Central memory CD4-positive, alpha-beta T cell (primary cell): ENCODE measurements around the gene C1QTNF5.
"Not testable (repeated sequence)": the region's sequence is repeated elsewhere in the genome, so short reads cannot be mapped to it uniquely, and the experiment has no call there.

ENCODE experiments used
- DNase-seq: peaks from one replicate; pipeline ENCODE4 v3.0.0; 2022
- total RNA-seq, 3 experiments: gene quantifications; one replicate each; lab custom pipeline; 2026; lab: John Stamatoyannopoulos, UW

The C1QTNF5 gene, protein sequence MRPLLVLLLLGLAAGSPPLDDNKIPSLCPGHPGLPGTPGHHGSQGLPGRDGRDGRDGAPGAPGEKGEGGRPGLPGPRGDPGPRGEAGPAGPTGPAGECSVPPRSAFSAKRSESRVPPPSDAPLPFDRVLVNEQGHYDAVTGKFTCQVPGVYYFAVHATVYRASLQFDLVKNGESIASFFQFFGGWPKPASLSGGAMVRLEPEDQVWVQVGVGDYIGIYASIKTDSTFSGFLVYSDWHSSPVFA
- total RNA-seq: 0 reads per million in 3 experiments

DNA sequence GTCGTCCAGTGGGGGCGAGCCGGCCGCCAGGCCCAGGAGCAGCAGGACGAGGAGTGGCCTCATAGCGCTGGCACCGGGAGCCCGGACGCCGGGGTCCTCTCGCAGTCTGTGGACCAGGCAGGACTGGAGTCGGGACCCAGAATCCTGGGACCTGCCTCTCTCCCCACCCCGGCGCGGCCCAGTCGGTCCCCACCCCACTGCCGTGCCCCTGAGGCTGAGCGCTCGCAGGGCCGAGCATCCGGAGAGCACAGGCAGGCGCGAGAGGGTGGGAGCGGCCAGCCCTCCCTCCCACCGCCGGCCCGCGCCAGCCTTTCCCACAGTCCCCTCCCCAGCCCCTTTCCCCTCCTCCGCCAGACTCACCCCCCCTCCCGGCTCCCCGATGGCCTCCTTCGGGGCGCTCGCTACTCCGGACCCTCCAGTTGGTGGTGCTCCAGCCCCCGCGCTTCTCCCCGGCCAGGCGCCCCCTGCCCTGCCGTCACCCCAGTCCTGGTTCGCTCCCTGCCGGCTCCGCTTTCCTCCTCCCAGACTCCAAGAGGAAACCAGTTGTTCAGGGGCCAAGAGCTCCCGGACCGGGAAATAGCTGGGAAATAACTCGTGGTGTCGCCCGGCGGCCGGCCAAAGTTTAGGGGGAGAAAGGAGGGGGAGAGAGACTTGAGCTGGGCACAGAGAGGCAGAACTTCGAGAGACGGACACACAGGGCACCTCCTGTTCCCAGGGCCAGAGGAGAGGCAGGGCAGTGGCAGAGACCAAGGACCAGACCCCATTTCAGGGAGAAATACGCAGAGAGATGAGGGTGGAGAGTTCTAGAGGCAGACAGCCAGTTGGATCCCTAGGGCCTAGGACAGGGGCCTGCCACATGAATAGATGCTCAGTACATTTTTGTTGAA lies at the start of gene C1QTNF5:
TSS of gene C1QTNF5 (minus strand) at position 549 of the 887 bp plus-strand sequence. CDS start at position 63, 486 bp downstream.
- no peak for DNase-seq

- no peak for DNase-seq
Observed at GRCh38 chr11:119389611-119390254, 49.0 kb upstream of the C1QTNF5 start.

- DNase-seq: no peak
Observed at GRCh38 chr11:119388103-119388502, 47.4 kb upstream of the C1QTNF5 start.

DNA sequence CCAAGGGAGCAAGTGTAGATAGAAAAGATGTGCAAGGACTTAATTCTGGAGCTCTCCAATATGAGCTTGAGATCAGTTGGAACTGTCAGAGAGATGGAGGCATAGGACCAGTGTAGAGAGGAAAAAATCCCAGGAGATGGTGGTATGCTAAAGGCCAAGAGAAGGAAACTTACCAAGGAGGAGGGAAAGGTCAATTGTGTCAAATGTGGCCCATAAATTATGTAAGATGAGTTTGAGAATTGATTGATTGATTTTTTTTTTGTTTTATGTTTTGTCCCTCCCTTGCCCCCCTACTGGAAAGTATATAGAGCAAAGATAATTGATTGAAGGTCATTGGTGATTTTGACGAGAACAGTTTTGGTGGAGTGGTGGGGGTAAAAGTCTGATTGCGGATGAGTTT lies 43.6 kb upstream of the C1QTNF5 start:
- DNase-seq: no peak

- not testable (repeated sequence) for DNase-seq
Observed at GRCh38 chr11:119382513-119382912, 41.8 kb upstream of the C1QTNF5 start.

GRCh38 chr11:119382101-119382500 lies 41.4 kb upstream of the C1QTNF5 start:
- no peak for DNase-seq

DNA sequence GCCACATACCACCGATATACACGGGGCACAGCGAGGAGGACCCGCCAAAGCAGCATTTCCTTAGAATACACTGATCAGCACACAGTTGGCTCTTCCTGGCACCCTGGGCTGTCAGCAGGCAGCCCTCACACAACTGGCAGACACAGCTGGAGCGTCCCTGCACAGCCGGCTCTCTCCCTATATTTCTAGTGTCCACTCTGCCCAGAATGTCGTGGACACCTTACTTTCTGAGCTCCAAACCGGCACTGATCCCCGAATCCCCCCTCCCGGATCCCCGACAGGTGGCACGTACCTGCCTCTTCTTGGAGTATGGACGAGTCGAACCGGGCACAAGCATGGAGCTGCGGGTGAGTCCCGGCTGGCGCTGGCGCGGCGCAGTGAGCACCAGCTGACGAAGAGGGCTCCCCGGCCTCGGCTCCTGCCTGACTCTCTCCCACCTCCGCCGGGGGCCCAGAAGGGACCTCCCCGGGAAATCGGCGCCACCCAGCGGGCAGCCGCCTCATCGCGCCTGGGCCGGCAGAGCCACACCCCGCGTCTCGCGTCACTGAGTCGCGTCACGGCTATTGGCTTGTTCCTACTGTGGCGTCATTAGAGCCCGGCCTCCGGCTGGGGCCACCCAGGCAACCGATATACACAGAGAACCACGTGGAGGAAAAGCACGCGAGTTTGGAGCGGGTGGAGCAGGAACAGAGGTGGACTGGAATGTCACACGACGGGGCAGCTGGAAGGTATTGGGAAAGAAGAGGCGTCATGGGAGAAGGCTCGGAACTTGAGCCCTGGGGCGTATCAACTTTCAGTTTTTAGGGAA lies 40.7 kb upstream of the C1QTNF5 start, which contains the start of gene USP2:
TSS of gene USP2 (minus strand) at position 510 of the 808 bp plus-strand sequence. CDS start 8,210 bp downstream, outside the sequence.
- DNase-seq: peak; percentile 97

GRCh38 chr11:119380827-119381180 lies 40.1 kb upstream of the C1QTNF5 start:
- no peak for DNase-seq

DNA sequence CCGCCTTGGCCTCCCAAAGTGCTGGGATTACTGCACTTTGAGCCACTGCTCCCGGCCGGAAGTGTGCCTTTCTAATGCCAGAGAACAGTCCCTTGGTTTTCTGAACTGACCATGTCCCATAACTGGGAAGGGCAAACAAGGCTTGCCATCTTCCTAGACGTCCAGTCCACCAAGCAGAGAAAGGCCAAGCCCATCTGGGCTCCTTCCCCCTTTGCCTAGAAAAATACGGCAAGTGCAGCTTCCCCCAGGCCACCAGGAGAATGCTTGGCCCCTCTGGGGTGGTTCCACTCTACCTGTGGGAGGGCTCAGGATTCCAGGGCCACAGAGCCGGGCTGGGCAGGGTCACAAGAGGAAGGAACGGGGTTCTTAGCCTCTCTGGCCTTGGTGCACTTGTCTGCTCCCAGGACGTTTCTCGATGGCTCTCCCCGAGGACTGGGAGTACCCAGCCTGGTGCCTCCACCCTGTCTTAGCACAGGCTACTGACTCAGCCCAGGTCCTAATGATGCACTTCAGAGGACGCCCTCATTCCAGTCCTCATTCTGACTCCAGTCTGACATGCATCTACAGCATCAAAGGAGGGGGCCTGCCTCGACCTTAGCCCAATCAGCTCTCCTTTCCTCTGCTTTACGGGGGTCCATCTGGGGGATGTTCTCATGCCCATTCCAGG lies 39.6 kb upstream of the C1QTNF5 start:
- DNase-seq: no peak

DNA sequence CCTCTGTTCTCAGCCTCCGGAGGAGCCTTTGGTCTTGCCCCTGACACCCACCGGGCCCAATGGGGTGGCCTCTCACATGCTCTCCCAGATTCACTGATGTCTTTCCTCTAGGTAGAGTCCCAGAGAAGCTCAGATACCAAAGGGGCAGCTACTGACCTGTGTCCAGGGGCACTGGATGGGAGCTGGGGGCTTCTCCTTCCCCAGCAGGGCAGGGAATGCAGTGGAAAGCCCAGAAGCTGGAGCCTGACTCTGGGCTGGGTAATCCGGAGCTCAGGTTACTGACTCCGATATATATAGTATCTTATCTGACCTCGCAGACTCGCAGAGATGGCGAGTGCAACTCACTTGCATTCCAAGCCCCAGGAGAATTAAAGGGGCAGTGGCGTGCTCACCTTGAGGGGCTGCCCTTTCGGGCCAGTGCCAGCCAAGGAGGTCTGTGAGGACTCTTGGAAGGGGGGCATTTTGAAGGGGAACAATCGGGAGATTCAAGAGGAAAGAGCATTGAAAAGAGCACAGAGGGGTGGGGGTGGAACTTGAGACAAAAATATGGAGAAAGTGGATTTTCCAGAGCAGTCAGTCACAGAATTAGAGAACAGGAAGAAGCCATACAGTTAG lies 38.3 kb upstream of the C1QTNF5 start:
- no peak for DNase-seq

- no peak for DNase-seq
Observed at GRCh38 chr11:119377961-119378667, 37.4 kb upstream of the C1QTNF5 start.

- no peak for DNase-seq
Observed at GRCh38 chr11:119377112-119377901, 36.6 kb upstream of the C1QTNF5 start.

GRCh38 chr11:119376197-119376847 lies 35.6 kb upstream of the C1QTNF5 start:
- DNase-seq: no peak

- no peak for DNase-seq
Observed at GRCh38 chr11:119375337-119376196, 34.9 kb upstream of the C1QTNF5 start.

GRCh38 chr11:119374632-119375336 lies 34.1 kb upstream of the C1QTNF5 start:
- no peak for DNase-seq

- peak; percentile 29 for DNase-seq
Observed at GRCh38 chr11:119373921-119374631, 33.4 kb upstream of the C1QTNF5 start.
